ENCODE measurements around the gene MACF1. TPM values are rescaled to one million over a fixed set of nuclear protein-coding genes. Genes with fewer than 3 reads are reported as not detected.
"Not testable (repeated sequence)": the region's sequence is repeated elsewhere in the genome, so short reads cannot be mapped to it uniquely, and the experiment has no call there.

Gene MACF1
- polyA plus RNA-seq, 1 of the 3 experiments (the other 2 are of a cell fraction) = 37.6 TPM

DNA sequence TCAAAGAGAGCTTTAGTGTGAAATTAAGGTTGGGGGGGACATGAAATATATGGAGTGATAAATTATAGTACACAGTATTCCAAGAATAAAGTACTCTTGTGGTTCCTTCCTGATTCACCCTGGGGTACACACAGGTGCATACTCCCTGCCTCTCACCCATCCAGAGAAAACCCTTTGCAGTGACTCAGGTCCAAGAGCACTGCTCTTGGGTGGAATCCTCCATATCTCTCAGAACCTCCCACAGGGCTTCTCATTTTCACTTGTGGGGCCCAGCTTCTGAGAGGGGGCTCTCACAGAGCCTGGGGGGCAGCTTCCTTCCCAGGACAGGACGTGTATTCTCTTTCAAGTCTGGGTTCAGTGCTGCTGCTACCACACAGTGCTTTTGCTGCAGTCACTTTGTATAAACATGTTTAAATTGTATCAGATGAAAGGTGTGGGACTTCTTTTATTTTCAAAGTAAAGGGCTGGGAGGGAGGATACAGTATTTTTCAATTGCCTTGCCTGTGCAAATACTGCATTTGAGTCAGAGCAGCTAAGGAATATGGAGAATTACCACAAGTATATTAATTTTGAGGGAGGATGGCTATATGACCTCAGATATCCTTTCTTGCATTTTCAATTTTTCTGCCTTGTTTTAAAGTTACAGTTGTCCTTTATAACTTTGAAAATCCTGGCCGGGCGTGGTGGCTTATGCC, 262.1 kb downstream of the MACF1 start (continued):
- TF ChIP-seq SMC3 (IDR thresholded peaks at IDR 0.05; ENCODE audit: low read depth, low read length) (no peak), TEAD4 (IDR thresholded peaks at IDR 0.05; ENCODE audit: borderline replicate concordance, insufficient read depth) (no peak), POLR2AphosphoS5 (IDR thresholded peaks at IDR 0.05; ENCODE audit: low read depth, low read length) (no peak), YY1 (IDR thresholded peaks at IDR 0.05; ENCODE audit: low read depth) (no peak), SIN3A (IDR thresholded peaks at IDR 0.05; ENCODE audit: borderline replicate concordance, low read depth, low read length) (no peak), EP300 (IDR thresholded peaks at IDR 0.05; ENCODE audit: borderline replicate concordance in 1 of 2, low read depth in 1 of 2, low read length in 1 of 2) (no peak), NRF1 (IDR thresholded peaks at IDR 0.05; ENCODE audit: low read depth, low read length) (no peak)

DNA sequence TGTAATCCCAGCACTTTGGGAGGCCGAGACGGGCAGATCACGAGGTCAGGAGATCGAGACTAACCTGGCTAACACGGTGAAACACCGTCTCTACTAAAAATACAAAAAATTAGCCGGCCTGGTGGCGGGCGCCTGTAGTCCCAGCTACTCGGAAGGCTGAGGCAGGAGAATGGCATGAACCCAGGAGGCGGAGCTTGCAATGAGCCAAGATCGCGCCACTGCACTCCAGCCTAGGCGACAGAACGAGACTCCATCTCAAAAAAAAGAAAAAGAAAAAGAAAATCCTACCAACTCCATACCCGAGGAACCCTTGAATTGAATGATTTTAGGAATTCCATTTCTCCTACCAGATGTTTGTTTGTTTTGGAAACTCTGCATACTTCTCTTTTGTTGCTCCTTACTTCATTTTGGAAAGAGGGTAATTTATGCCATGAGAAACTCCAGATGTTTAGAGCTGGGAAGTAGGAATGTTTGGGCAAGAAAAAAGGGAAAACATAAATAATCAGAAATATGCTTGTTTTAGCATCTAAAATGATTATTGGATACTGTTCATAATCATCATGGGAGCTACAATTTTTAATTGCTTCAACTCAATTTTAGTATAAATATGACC, 262.7 kb downstream of the MACF1 start:
- H3K79me2 ChIP-seq (ENCODE audit: insufficient read depth); H3K9ac ChIP-seq; H4K20me1 ChIP-seq (ENCODE audit: insufficient read depth); H3K27ac ChIP-seq (ENCODE audit: low read depth in 2 of 2, low read length in 1 of 2); H3K4me3 ChIP-seq (ENCODE audit: low read depth in 2 of 2, low read length in 1 of 2); H3K9me3 ChIP-seq; DNase-seq; H3K9me2 ChIP-seq; H3K27me3 ChIP-seq (ENCODE audit: insufficient read depth); H2AFZ ChIP-seq (ENCODE audit: low read depth); H3K4me2 ChIP-seq; POLR2A ChIA-PET; H3K4me1 ChIP-seq (ENCODE audit: control insufficient read depth in 1 of 2, insufficient read depth in 2 of 2, low read depth in 1 of 2, low read length in 1 of 2): not testable (repeated sequence)
- Histone ChIP-seq H3F3A (replicated peaks; ENCODE audit: insufficient read depth) (peaks cover 14% of the 10 kb centered on the region), H3K36me3 (replicated peaks in 1 of 2; ENCODE audit: control insufficient read depth in 1 of 2, insufficient read depth in 2 of 2, low read length in 1 of 2) (peaks cover 76 to 86% of the 10 kb centered on the region in 2 experiments)
- 96% methylated on average over 16 of the region's 16 CpGs for WGBS (ENCODE audit: low lambda C conversion rate)
- CTCF ChIA-PET = interaction anchor here (1.3 to 2.5 kb wide), 2 partner anchors 31 to 72 kb away, joined by 3 to 8 read pairs; no protein-coding TSS in a partner anchor

DNA sequence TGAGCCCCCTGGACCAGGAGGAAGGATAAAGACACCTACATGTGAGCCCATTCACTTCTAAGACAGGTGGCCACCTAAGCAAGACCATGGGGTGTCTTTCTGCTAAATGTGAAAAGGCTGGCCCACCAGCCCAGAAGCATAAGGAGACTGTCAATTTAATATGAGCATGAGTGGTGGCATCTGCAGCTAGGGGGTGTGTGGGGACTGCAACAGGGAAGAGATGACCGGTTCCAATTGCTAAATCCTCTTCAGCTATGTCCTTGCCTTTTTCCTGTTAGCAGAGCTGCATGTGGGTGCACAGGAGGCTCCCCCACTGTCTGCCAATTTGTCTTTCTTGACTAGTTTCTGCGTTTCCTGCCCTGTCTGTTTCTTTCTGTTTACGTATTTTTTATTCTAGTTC, 264.7 kb downstream of the MACF1 start:
- no peaks in the 10 kb centered on the region for H4K20me1 ChIP-seq (ENCODE audit: insufficient read depth)
- no peaks in the 10 kb centered on the region for H3K9me3 ChIP-seq
- no peaks in the 10 kb centered on the region for H3K79me2 ChIP-seq (ENCODE audit: insufficient read depth)
- POLR2A ChIA-PET = no interaction called here
- CTCF ChIA-PET = interaction anchor here (0.5 to 2.6 kb wide), 6 partner anchors 9 to 277 kb away, joined by 3 to 6 read pairs (median 4); no protein-coding TSS in a partner anchor
- H2AFZ ChIP-seq (ENCODE audit: low read depth) = no peak overlapping the region
- H3K4me1 ChIP-seq (ENCODE audit: control insufficient read depth in 1 of 2, insufficient read depth in 2 of 2, low read depth in 1 of 2, low read length in 1 of 2) = no peaks in the 10 kb centered on the region
- H3K4me3 ChIP-seq (ENCODE audit: low read depth in 2 of 2, low read length in 1 of 2) = no peak overlapping the region
- H3K36me3 ChIP-seq (replicated peaks in 1 of 2; ENCODE audit: control insufficient read depth in 1 of 2, insufficient read depth in 2 of 2, low read length in 1 of 2) = peaks cover 68 to 80% of the 10 kb centered on the region in 2 experiments
- 98% methylated on average over 3 of the region's 3 CpGs for WGBS (ENCODE audit: low lambda C conversion rate)
- no peaks in the 10 kb centered on the region for H3K27me3 ChIP-seq (ENCODE audit: insufficient read depth)
- DNase-seq = no peak
- TF ChIP-seq, protein P1, sequence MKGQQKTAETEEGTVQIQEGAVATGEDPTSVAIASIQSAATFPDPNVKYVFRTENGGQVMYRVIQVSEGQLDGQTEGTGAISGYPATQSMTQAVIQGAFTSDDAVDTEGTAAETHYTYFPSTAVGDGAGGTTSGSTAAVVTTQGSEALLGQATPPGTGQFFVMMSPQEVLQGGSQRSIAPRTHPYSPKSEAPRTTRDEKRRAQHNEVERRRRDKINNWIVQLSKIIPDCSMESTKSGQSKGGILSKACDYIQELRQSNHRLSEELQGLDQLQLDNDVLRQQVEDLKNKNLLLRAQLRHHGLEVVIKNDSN (IDR thresholded peaks at IDR 0.05; ENCODE audit: borderline replicate concordance, low read depth) = no peak
- H3F3A ChIP-seq (replicated peaks; ENCODE audit: insufficient read depth) = peaks cover 14% of the 10 kb centered on the region
- no peak overlapping the region; a peak in 1 of 4 replicates for H3K27ac ChIP-seq (ENCODE audit: low read depth in 2 of 2, low read length in 1 of 2)
- no peaks in the 10 kb centered on the region for H3K9me2 ChIP-seq
- H3K9ac ChIP-seq = no peak overlapping the region
- no peak overlapping the region for H3K4me2 ChIP-seq

All from SK-N-SH (cell line).